Measurements from ENCODE around the gene OLA1. TPM values are rescaled to one million over a fixed set of nuclear protein-coding genes. Genes with fewer than 3 reads are reported as not detected.

OLA1 gene
- total RNA-seq, 1 experiment from 2014 or later, result 263 TPM

- no peak for DNase-seq
- Histone ChIP-seq H2AFZ (no peak overlapping the region), H3K4me3 (no peak overlapping the region), H3F3A (ENCODE audit: insufficient read depth, low read depth) (peaks cover 2% of the 10 kb centered on the region; the same call in 1 of the 2 replicates), H3K36me3 (ENCODE audit: low read depth) (no peaks in the 10 kb centered on the region), H3K79me2 (ENCODE audit: low read depth) (no peaks in the 10 kb centered on the region), H3K4me1 (replicated peaks; ENCODE audit: insufficient read depth) (no peaks in the 10 kb centered on the region), H3K27me3 (ENCODE audit: insufficient read depth, low read depth) (no peaks in the 10 kb centered on the region), H3K27ac (no peak overlapping the region), H3K9me2 (ENCODE audit: insufficient read depth) (no peaks in the 10 kb centered on the region), H3K9me3 (ENCODE audit: insufficient read depth, low read depth) (no peaks in the 10 kb centered on the region), H4K20me1 (ENCODE audit: insufficient read depth) (no peaks in the 10 kb centered on the region), H3K4me2 (no peak overlapping the region)
- ChIA-PET POLR2A (ENCODE audit: unreplicated experiment) (no interaction called here), CTCF (no interaction called here)
- intact Hi-C loops (cut with micrococcal nuclease; ENCODE audit: unreplicated experiment), result no loop called here
- TF ChIP-seq CTCF (conservative IDR thresholded peaks at IDR 0.05), result no peak
- no peak for TF ChIP-seq EZH2 (IDR thresholded peaks at IDR 0.05; ENCODE audit: low read depth)
- BruUV-seq (replicated peaks), result no TSS peak
Observed at GRCh38 chr2:174063492-174064092, 184.7 kb downstream of the OLA1 start.

DNA sequence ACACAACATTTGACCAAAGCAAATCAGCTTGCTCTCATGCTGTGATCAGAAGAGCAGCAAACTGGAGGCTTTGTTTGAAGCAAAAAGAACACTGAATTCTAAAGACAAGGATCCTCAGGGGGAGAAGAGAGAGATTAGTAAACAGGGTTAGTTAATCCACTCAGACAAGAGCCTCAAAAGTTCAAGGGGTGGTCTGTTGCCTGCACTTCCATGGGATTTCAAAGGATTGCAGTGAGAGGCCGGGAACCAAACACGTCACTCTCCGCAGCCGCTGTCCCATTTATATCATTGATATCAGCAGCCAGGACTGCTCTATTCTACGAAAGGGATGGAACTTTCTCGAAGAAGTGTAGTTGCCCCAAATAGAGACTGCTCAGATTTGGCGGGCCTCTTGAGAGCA, 185.4 kb downstream of the OLA1 start:
- POLR2A ChIA-PET (ENCODE audit: unreplicated experiment), result interaction anchor here (0.5 kb wide), 1 partner anchor 26 kb away, joined by 3 read pairs; no protein-coding TSS in a partner anchor
- no TSS peak for BruUV-seq (replicated peaks)

DNA sequence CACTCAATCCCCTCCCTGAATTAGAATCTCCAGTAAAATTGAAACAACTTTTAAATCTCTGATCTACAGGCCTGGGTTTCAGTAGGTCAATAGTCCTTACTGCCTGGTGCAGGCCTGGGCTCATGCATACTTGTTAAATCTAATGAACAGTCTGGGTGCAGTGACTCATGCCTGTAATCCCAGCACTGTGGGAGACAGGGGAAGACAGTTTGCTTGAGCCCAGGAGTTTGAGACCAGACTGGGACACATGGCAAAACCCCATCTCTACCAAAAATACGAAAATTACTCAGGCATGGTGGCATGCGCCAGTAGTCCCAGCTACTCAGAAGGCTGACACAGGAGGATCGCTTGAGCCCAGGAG, 188.5 kb downstream of the OLA1 start:
- Histone ChIP-seq H3K4me2 (no peak overlapping the region), H3F3A (ENCODE audit: insufficient read depth, low read depth) (no peaks in the 10 kb centered on the region), H4K20me1 (ENCODE audit: insufficient read depth) (no peaks in the 10 kb centered on the region), H3K9me2 (ENCODE audit: insufficient read depth) (no peaks in the 10 kb centered on the region), H3K4me3 (no peak overlapping the region), H3K9me3 (ENCODE audit: insufficient read depth, low read depth) (no peaks in the 10 kb centered on the region), H2AFZ (no peak overlapping the region), H3K4me1 (replicated peaks; ENCODE audit: insufficient read depth) (no peaks in the 10 kb centered on the region), H3K27ac (no peak overlapping the region), H3K79me2 (ENCODE audit: low read depth) (no peaks in the 10 kb centered on the region), H3K27me3 (ENCODE audit: insufficient read depth, low read depth) (no peaks in the 10 kb centered on the region), H3K36me3 (ENCODE audit: low read depth) (no peaks in the 10 kb centered on the region)
- no peak for DNase-seq
- BruUV-seq (replicated peaks), result no TSS peak
- intact Hi-C loops (cut with micrococcal nuclease; ENCODE audit: unreplicated experiment), result no loop called here
- POLR2A ChIA-PET (ENCODE audit: unreplicated experiment), result no interaction called here
- no peak for TF ChIP-seq CTCF (conservative IDR thresholded peaks at IDR 0.05)
- no peak for TF ChIP-seq EZH2 (IDR thresholded peaks at IDR 0.05; ENCODE audit: low read depth)
- CTCF ChIA-PET, result no interaction called here

More for the DNA sequence above, 185.4 kb downstream of the OLA1 start:
- intact Hi-C loops (cut with micrococcal nuclease; ENCODE audit: unreplicated experiment), result no loop called here
- no peak for DNase-seq
- no peaks in the 10 kb centered on the region for H3K27me3 ChIP-seq (ENCODE audit: insufficient read depth, low read depth)
- no peaks in the 10 kb centered on the region for H3K9me2 ChIP-seq (ENCODE audit: insufficient read depth)
- no peak overlapping the region for H3K4me3 ChIP-seq
- H3F3A ChIP-seq (ENCODE audit: insufficient read depth, low read depth), result no peaks in the 10 kb centered on the region
- CTCF ChIA-PET, result no interaction called here
- no peak overlapping the region for H3K4me2 ChIP-seq
- TF ChIP-seq CTCF (conservative IDR thresholded peaks at IDR 0.05), result no peak
- no peak for TF ChIP-seq EZH2 (IDR thresholded peaks at IDR 0.05; ENCODE audit: low read depth)
- no peaks in the 10 kb centered on the region for H3K9me3 ChIP-seq (ENCODE audit: insufficient read depth, low read depth)
- no peaks in the 10 kb centered on the region for H4K20me1 ChIP-seq (ENCODE audit: insufficient read depth)
- no peak overlapping the region; the same call in 1 of the 2 replicates for H2AFZ ChIP-seq
- H3K27ac ChIP-seq, result no peak overlapping the region
- H3K4me1 ChIP-seq (replicated peaks; ENCODE audit: insufficient read depth), result no peaks in the 10 kb centered on the region
- no peaks in the 10 kb centered on the region for H3K36me3 ChIP-seq (ENCODE audit: low read depth)
- H3K79me2 ChIP-seq (ENCODE audit: low read depth), result no peaks in the 10 kb centered on the region

Data from PC-9 (cell line).